ENCODE data around the gene CCDC88A. TPM values are rescaled to one million over a fixed set of nuclear protein-coding genes. Genes with fewer than 3 reads are reported as not detected.
A peak's percentile ranks its signal among the peaks of the same experiment; 100 is the strongest.

CCDC88A gene, protein sequence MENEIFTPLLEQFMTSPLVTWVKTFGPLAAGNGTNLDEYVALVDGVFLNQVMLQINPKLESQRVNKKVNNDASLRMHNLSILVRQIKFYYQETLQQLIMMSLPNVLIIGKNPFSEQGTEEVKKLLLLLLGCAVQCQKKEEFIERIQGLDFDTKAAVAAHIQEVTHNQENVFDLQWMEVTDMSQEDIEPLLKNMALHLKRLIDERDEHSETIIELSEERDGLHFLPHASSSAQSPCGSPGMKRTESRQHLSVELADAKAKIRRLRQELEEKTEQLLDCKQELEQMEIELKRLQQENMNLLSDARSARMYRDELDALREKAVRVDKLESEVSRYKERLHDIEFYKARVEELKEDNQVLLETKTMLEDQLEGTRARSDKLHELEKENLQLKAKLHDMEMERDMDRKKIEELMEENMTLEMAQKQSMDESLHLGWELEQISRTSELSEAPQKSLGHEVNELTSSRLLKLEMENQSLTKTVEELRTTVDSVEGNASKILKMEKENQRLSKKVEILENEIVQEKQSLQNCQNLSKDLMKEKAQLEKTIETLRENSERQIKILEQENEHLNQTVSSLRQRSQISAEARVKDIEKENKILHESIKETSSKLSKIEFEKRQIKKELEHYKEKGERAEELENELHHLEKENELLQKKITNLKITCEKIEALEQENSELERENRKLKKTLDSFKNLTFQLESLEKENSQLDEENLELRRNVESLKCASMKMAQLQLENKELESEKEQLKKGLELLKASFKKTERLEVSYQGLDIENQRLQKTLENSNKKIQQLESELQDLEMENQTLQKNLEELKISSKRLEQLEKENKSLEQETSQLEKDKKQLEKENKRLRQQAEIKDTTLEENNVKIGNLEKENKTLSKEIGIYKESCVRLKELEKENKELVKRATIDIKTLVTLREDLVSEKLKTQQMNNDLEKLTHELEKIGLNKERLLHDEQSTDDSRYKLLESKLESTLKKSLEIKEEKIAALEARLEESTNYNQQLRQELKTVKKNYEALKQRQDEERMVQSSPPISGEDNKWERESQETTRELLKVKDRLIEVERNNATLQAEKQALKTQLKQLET (N-terminal part only)
- 10 to 100 TPM; 21.5 to 26.4 TPM for total RNA-seq

DNA sequence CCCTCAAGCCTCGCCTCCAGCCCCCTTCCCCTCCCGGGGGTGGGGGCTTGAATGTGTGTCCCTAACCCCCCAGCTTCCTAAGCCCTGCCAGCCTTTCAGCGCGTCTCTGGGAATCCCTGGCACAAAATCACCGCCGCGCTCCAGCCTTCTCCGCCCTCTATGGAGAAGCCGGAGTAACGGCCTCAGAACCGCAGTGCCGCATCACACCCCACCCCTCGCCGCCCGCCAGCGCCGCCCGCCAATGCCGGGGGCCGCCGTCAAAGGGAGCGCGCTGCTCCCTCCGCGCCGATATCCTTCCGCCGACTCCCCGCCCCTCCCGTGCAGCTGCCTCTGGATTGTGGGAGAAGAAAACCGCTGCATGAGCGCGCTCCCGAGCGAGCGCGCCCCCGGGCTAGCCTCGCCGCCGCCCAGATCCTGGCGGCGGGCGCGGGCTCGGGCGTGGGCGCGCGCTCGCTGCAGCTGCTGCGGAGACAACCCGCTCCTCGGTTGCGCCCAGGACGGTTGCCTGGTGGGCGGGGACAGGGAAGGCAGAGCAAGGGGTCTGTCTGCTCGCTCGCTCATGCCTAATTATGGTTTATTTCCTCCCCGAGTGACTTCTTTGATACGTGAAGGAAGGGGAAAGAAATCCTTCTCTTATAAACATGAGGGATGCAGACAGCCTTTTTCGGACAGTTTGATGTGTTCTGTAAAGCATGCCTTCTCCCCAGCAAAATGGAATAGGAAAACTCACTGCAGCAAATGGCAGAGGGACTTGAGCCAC is at the start of gene CCDC88A:
TSS of gene CCDC88A (minus strand) at position 178 of the 760 bp plus-strand sequence. CDS start 777 bp downstream, outside the sequence.
- peak within 1 kb of the TSS; percentile 91 to 94 for H3K27ac ChIP-seq
- H3K36me3 ChIP-seq: no peaks in the 10 kb centered on the region
- TF ChIP-seq, protein P1, sequence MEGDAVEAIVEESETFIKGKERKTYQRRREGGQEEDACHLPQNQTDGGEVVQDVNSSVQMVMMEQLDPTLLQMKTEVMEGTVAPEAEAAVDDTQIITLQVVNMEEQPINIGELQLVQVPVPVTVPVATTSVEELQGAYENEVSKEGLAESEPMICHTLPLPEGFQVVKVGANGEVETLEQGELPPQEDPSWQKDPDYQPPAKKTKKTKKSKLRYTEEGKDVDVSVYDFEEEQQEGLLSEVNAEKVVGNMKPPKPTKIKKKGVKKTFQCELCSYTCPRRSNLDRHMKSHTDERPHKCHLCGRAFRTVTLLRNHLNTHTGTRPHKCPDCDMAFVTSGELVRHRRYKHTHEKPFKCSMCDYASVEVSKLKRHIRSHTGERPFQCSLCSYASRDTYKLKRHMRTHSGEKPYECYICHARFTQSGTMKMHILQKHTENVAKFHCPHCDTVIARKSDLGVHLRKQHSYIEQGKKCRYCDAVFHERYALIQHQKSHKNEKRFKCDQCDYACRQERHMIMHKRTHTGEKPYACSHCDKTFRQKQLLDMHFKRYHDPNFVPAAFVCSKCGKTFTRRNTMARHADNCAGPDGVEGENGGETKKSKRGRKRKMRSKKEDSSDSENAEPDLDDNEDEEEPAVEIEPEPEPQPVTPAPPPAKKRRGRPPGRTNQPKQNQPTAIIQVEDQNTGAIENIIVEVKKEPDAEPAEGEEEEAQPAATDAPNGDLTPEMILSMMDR (IDR thresholded peaks at IDR 0.05): peak in 1 of 2 donors; percentile 33
- H3K9me3 ChIP-seq: no peaks in the 10 kb centered on the region
- H3K27me3 ChIP-seq: no peaks in the 10 kb centered on the region
- H3K4me1 ChIP-seq: peaks cover 0 to 12% of the 10 kb centered on the region in 2 donors
- peak within 1 kb of the TSS; percentile 84 to 90 for H3K4me3 ChIP-seq
- peak; percentile 94 for DNase-seq (ENCODE audit: low spot score)

DNA sequence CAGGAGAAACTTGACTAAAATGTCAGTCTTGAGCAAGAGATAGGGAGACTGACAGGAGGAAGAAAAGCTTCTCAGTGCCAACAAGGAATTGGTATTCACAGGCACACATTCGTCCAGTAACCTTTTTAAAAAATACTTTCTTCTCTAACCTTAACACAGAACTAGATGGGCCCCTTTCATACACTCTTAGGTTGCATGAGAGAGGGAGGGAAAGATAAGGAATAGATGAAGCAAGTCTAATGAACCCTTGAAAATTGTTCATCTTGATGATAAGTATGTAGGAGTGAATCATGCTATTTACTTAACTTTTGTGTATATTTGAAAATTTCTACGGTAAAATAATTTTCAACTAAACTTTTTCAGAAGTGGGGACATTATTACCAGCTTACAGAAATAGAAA is 42.0 kb upstream of the CCDC88A start:
- no peak for DNase-seq (ENCODE audit: low spot score)
- H3K4me3 ChIP-seq: no peak overlapping the region
- H3K36me3 ChIP-seq: no peaks in the 10 kb centered on the region
- no peak overlapping the region for H3K27ac ChIP-seq
- TF ChIP-seq, protein P1 (IDR thresholded peaks at IDR 0.05): no peak
- no peaks in the 10 kb centered on the region for H3K9me3 ChIP-seq
- no peaks in the 10 kb centered on the region for H3K27me3 ChIP-seq
- H3K4me1 ChIP-seq: no peaks in the 10 kb centered on the region

DNA sequence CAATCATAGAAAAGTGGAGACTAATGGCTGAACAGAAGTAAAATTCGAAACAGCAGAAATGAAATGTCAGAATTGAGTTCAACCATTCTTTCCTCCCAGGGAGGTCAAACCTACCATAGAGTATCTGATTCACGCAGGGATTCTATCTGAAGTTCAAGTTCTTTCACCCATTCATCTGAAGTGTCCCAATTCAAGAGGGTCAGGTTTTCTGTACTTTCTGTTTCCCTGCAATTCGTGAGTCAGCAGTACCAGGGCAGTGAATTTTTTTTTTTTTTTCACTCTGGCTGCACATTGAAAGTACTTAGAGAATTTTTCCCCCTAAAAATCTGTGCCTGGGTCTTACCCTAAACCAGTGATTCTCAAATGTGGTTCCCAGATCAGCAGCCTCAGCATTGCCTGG is 40.9 kb upstream of the CCDC88A start:
- no peak overlapping the region for H3K27ac ChIP-seq
- no peaks in the 10 kb centered on the region for H3K27me3 ChIP-seq
- no peak for DNase-seq (ENCODE audit: low spot score)
- H3K4me3 ChIP-seq: no peak overlapping the region
- no peaks in the 10 kb centered on the region for H3K36me3 ChIP-seq
- no peaks in the 10 kb centered on the region for H3K4me1 ChIP-seq
- H3K9me3 ChIP-seq: no peaks in the 10 kb centered on the region
- TF ChIP-seq, protein P1 (IDR thresholded peaks at IDR 0.05): no peak

DNA sequence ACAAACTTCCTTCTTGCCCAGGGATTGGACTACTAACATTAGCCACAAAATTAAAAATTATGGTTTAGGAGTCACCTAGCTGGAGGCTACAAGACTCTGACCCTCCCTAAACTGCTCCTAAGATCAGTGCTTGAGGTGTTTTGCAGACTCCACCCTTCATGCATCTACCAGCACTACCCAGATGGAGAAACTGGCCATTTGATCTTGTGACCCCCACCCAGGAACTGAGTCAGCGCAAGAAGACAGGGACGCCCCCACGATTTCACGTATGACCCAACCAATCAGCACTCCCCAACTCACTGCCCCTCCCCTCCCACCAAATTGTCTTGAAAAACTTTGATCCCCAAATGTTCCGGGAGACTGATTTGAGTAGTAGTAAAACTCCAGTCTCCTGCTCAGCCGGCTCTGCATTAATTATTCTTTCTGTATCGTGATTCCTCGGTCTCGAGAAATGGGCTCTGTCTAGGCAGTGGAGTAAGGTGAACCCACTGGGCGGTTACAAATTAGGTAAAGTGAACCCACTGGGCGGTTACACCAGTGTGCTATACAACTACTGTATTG is 40.1 kb upstream of the CCDC88A start:
- Histone ChIP-seq H3K9me3 (no peaks in the 10 kb centered on the region), H3K27me3 (no peaks in the 10 kb centered on the region), H3K4me1 (no peaks in the 10 kb centered on the region), H3K36me3 (no peaks in the 10 kb centered on the region), H3K4me3 (no peak overlapping the region), H3K27ac (no peak overlapping the region)
- no peak for DNase-seq (ENCODE audit: low spot score)
- TF ChIP-seq, protein P1 (IDR thresholded peaks at IDR 0.05): no peak

DNA sequence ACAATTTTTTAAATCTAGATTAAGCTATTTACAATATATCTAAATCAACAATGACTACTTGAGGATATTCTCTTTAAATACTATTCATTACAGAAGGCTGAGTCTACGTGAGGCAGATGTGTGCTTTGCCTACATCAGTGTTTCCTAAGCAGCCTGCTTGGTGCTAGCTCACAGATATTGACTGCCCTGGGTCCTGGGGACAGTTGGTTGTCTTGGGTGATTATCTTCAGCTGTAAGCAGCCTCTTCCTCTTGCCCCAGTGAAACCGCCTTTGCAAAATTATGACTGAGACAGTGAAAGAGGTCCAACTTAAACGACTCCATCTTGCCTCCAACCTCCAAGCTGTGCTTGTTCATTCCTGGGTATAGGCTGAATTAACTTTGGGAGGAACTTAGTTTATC is 39.6 kb upstream of the CCDC88A start:
- Histone ChIP-seq H3K4me3 (no peak overlapping the region), H3K9me3 (no peaks in the 10 kb centered on the region), H3K36me3 (no peaks in the 10 kb centered on the region), H3K4me1 (no peaks in the 10 kb centered on the region), H3K27ac (no peak overlapping the region), H3K27me3 (no peaks in the 10 kb centered on the region)
- DNase-seq (ENCODE audit: low spot score): no peak
- TF ChIP-seq, protein P1 (IDR thresholded peaks at IDR 0.05): no peak

Data from right atrium auricular region (tissue), 2 donors.